GM23338 (cell line): ENCODE measurements around the gene CDC45.

ENCODE experiments used
- POLR2AphosphoS5 ChIP-seq: IDR thresholded peaks from 2 replicates; pipeline ENCODE4 v1.6.1; 2016; ENCODE audit warnings: antibody characterized with exemption, low read depth
- TF ChIP-seq, protein P1 (sequence below), 2 experiments: fragments of 200-600 bp in 1 of 2; sonication (generic) in 1 of 2; conservative IDR thresholded peaks; 2 replicates each; pipeline versions ENCODE4 v1.5.1 to v1.6.1; 2016 to 2017; ENCODE audit warnings: antibody characterized with exemption in 2 of 2, low read depth in 2 of 2, mild to moderate bottlenecking in 2 of 2, moderate library complexity in 1 of 2

DNA sequence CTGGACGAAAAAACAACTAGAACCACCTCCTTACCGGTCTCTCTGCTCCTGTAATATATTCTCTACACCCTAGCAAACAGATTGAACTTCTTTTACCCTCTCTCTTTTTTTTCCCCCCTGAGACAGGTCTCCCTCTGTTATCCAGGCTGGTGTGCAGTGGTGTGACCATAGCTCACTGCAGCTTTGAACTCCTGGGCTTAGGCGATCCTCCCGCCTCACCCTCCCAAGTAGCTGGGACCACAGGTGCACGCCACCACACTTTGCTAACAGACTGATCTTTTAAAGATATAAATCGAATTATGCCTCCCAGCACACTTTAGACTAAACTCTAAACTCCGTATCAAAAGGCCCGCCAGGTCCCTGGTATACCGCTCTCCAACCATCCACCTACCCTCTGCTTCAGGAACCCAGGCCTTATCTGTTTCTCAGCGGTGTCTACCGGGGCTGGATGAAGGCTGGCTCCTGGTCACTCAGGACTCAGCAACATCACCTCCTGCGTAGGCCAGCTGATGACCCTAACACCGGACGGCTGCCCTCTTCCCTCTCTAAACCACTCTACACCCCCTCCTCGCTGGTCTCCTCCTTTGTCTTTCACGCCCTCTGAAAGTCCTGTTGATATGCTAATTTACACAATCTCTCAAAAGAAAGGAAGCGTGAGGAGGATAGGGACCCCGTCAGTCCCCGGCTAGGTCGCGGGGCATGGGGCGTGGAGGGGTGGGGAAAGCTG, 33.0 kb upstream of the CDC45 start:
- TF ChIP-seq, protein P1, sequence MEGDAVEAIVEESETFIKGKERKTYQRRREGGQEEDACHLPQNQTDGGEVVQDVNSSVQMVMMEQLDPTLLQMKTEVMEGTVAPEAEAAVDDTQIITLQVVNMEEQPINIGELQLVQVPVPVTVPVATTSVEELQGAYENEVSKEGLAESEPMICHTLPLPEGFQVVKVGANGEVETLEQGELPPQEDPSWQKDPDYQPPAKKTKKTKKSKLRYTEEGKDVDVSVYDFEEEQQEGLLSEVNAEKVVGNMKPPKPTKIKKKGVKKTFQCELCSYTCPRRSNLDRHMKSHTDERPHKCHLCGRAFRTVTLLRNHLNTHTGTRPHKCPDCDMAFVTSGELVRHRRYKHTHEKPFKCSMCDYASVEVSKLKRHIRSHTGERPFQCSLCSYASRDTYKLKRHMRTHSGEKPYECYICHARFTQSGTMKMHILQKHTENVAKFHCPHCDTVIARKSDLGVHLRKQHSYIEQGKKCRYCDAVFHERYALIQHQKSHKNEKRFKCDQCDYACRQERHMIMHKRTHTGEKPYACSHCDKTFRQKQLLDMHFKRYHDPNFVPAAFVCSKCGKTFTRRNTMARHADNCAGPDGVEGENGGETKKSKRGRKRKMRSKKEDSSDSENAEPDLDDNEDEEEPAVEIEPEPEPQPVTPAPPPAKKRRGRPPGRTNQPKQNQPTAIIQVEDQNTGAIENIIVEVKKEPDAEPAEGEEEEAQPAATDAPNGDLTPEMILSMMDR (conservative IDR thresholded peaks at IDR 0.05; ENCODE audit: low read depth in 2 of 2): no peak
- TF ChIP-seq POLR2AphosphoS5: no peak
